Duodenal mucosa (tissue), 2 donors: ENCODE measurements around the gene PAFAH2.

Source experiments
- H3K27ac ChIP-seq: one replicate; pipeline ENCODE4 v1.7.0; 2013; ENCODE audit warnings: low read depth, low read length
- H3K27me3 ChIP-seq, 2 donors: one replicate each; pipeline ENCODE4 v1.7.0; 2013; ENCODE audit warnings: low read length in 2 of 2, control low read depth in 1 of 2; ENCODE audit not compliant: insufficient read depth in 2 of 2, control insufficient read depth in 1 of 2
- H3K36me3 ChIP-seq, 2 donors: one replicate each; pipeline ENCODE4 v1.7.0; 2013; ENCODE audit warnings: low read length in 2 of 2, control low read depth in 1 of 2; ENCODE audit not compliant: insufficient read depth in 2 of 2, control insufficient read depth in 1 of 2
- H3K4me1 ChIP-seq, 2 donors: one replicate each; pipeline ENCODE4 v1.7.0; 2013; ENCODE audit warnings: low read length in 2 of 2, control low read depth in 1 of 2; ENCODE audit not compliant: insufficient read depth in 2 of 2, control insufficient read depth in 1 of 2
- H3K4me3 ChIP-seq, 2 donors: one replicate each; pipeline ENCODE4 v1.7.0; 2013; ENCODE audit warnings: low read length in 2 of 2, low read depth in 1 of 2
- H3K9ac ChIP-seq, 2 donors: one replicate each; pipeline ENCODE4 v1.7.0; 2013; ENCODE audit warnings: low read length in 2 of 2, low read depth in 1 of 2
- H3K9me3 ChIP-seq, 2 donors: one replicate each; pipeline ENCODE4 v1.7.0; 2013; ENCODE audit warnings: low read length in 2 of 2, control low read depth in 1 of 2; ENCODE audit not compliant: control insufficient read depth in 1 of 2

PAFAH2 gene

DNA sequence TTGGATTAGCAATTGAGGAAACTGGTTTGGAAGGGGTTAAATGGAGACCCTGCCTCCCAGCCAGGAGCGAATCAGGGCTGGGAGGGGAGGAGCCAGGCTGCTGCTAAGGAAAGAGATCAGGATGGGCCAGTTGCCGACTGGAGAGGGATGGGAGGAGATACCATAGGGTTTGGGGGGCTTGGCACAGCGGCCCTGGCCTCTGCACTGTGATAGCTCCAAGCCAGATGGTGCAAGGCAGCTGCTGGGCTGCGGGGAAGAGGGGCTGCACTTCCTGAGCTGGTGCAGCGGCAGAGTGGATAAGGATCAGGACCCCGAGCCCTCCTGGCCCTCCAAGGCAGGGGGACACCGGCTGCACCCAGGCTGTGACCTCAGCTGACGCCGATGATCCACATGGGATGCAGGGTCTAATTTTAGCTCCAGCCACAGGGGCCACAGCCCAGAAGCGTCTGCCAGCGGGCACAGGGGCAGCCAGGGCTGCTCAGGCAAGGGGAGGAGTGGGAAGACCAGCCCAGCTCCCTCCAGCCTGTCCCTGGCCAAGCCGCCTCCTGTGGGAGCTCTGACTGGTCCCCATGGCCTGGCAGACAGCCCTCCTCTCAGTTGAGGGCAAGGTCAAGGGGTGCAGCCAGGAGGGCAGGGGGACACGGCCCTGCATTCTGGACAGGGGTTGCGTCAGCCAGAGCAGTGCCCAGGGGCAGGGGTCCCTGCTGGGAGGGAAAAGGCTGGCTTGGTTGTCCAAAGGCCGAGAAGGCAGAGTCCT, 24.0 kb upstream of the PAFAH2 start, which contains the start of gene EXTL1:
EXTL1 (plus strand) TSS at position 129 of the 757 bp plus-strand sequence. CDS start 872 bp downstream, outside the sequence.
- Histone ChIP-seq H3K36me3 (no peaks in the 10 kb centered on the region), H3K4me1 (peaks cover 0 to 4% of the 10 kb centered on the region in 2 donors), H3K27me3 (no peaks in the 10 kb centered on the region), H3K9me3 (no peaks in the 10 kb centered on the region), H3K27ac (no peak within 1 kb of the TSS), H3K9ac (no peak within 1 kb of the TSS), H3K4me3 (peak within 1 kb of the TSS in 1 of 2 donors; percentile 22)

DNA sequence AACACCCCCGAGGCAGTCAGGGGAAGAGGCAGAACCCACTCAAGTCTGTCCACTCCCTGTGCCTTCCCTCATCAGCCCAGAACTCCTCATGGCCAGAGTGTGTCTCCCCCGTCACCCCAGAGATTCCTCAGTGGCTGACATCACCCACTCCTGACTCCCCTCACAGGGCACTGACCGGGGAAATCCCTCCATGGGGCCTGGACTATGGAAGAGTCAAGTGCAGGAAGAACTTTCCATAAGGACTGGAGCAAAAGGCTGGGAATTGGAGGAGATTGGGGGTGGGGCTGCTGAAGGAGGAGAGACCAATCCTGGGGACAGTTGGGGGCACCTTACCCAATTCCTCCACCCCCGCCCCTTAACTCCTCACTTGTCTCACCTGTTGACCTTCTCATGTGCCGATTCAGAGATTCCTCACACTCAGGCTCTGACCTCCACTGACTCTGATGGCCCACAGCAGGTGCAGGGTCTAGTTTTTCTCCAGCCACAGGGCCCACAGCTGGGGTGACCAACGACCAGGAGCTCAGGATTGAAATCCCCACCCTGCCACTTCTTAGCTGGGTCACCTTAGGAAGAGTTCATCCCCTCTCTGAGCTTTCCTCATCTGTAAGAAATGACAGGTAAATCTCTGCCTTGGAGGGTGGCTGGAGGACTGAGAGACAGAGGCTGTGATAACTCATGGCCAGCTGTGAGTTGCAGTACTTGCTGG, 23.2 kb upstream of the PAFAH2 start:
- H3K27ac ChIP-seq = no peak overlapping the region
- no peaks in the 10 kb centered on the region for H3K27me3 ChIP-seq
- no peak overlapping the region for H3K9ac ChIP-seq
- no peaks in the 10 kb centered on the region for H3K9me3 ChIP-seq
- H3K4me3 ChIP-seq = no peak overlapping the region
- peaks cover 0 to 6% of the 10 kb centered on the region in 2 donors for H3K4me1 ChIP-seq
- no peaks in the 10 kb centered on the region for H3K36me3 ChIP-seq

DNA sequence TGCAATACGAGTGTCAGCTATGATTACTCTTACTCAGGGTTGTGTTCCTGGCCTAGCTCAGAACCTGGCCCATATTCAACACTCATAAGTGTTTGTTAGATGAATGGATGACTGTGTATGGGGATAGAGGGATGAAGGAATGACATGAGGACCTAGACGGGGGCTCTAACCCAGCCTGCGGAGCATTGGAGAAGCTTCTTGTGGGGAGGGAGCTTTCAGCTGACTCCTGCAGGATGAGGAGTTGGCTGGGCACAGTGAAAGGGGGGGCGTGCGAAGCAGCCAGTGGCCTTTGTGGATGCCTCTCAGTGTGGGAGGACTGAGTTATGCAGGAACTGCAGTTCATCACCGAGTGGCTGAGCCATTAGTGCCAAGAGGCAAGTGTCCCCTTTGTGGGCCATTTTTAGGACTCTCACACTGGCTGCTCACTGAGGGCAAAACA, 22.5 kb upstream of the PAFAH2 start:
- H3K27ac ChIP-seq = no peak overlapping the region
- H3K9me3 ChIP-seq = no peaks in the 10 kb centered on the region
- H3K36me3 ChIP-seq = no peaks in the 10 kb centered on the region
- peaks cover 0 to 6% of the 10 kb centered on the region in 2 donors for H3K4me1 ChIP-seq
- no peak overlapping the region for H3K4me3 ChIP-seq
- H3K9ac ChIP-seq = no peak overlapping the region
- H3K27me3 ChIP-seq = no peaks in the 10 kb centered on the region

DNA sequence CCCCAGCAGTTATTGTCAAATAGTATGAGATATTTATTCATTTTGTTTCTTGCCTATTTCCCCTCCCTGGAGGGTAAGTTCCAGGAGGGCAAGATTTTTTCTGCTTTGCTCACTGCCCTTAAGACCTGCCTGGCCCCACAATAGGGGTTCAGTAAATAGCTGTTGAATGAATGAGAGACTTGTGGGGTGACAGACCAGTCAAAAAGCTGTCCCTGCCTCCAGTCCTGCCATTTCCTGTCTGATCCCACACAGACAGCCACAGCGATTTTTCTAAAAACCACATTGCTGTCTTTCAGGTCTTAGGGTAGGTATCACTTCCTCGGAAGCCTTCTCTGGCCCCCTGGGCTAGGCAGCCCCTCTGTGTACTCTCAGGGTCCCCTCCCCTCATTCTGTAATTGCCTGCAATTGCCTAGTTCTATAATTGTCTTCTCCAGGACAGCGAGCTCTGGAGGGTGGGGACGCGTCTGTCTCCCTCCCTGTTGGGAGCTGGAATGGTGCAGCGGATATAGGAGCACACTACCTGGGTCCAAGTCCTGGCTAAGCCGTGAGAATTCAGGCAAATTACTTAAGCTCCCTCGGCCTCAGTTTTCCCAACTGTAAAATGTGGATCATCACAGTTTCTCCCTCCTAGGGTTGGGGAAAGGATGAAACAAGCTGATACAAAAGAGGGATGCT, 21.9 kb upstream of the PAFAH2 start:
- H3K9me3 ChIP-seq = no peaks in the 10 kb centered on the region
- no peaks in the 10 kb centered on the region for H3K27me3 ChIP-seq
- H3K27ac ChIP-seq = no peak overlapping the region
- H3K4me1 ChIP-seq = peaks cover 0 to 6% of the 10 kb centered on the region in 2 donors
- H3K9ac ChIP-seq = no peak overlapping the region
- no peaks in the 10 kb centered on the region for H3K36me3 ChIP-seq
- H3K4me3 ChIP-seq = no peak overlapping the region

DNA sequence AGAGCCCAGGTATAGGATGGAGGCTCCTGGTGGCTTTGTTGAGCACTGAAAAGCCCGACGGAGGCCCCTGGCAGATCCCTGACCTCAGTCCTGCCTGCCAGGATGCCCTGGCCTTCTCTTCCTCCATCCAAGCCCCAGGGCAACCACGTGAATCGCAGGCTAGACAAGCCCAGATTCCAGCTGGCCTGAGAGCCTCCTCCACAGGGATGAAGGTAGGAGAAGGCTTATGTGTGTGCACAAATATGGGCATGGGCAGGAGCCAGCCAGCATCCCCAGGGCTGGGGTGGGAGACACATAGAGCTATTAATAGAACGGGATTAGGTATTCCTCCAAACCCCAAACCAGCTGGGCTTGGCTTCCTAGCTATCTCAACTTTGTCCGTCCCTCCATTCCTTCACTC, 19.7 kb upstream of the PAFAH2 start:
- H3K4me3 ChIP-seq = no peak overlapping the region
- no peaks in the 10 kb centered on the region for H3K36me3 ChIP-seq
- no peaks in the 10 kb centered on the region for H3K27me3 ChIP-seq
- H3K9ac ChIP-seq = no peak overlapping the region
- H3K9me3 ChIP-seq = no peaks in the 10 kb centered on the region
- no peak overlapping the region for H3K27ac ChIP-seq
- peaks cover 0 to 6% of the 10 kb centered on the region in 2 donors for H3K4me1 ChIP-seq

DNA sequence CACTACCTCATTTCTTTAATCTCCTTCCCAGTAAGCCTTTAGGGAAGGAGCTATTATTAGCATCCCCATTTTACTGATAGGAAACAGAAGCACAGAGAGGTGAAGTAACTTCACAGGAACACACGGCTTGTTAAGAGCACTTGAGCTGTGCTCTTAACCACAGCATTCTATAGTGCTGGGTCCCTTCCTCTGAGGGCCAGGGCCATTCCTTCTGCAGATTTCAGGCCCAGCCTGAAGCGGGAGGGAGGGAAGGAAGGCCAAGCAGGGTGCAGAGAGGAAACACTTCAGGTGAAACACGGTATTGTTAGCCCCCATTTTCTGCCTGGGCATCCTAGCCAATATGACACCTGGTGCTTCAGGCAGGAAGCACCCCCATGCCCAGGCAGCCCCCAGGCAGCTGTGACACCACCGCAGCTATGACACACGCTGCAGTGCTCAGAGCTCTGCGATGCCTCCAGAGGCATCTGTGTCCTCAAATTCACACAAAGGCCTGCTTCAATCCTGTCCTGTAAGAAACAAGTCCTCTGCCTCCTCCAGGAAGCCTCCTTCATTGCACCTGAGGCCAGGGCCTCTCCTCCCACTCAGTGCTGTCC, 19.2 kb upstream of the PAFAH2 start:
- Histone ChIP-seq H3K9me3 (no peaks in the 10 kb centered on the region), H3K27me3 (no peaks in the 10 kb centered on the region), H3K4me1 (peaks cover 0 to 6% of the 10 kb centered on the region in 2 donors), H3K9ac (no peak overlapping the region), H3K4me3 (no peak overlapping the region), H3K27ac (no peak overlapping the region), H3K36me3 (no peaks in the 10 kb centered on the region)

DNA sequence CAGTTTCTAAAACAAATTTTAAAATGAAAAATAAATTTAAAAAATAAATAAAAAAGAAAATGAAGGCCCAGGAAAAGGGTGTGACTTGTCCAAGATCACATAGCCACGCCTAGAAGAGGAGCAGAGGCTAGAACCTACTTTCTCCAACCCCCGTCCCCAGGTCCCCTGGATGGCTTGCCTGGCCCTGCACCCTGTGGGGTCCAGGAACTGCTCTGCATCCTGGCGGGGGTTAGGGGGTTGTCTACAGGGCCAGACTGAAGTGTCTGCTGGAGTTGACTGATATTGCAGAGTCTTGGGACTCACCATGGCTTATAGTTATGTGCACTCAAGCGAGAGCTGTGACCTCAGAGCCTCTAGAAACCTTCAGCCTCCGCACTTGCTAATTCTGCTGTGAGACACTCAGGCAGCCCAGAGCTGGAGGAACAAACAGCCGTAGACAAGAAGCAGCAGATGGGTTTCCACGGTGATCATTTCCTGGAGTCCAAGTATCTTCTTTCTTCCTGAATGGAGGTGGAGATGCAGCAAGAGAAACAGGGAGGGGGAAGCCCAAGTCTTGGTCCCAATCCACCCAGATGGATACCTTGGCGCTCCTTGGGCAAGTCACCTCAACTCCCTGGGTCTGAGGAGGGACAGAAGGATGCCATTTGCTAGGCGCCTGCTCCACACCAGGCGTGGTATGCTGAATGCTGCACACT, 18.5 kb upstream of the PAFAH2 start:
- Histone ChIP-seq H3K27ac (no peak overlapping the region), H3K9ac (no peak overlapping the region), H3K4me1 (peaks cover 0 to 6% of the 10 kb centered on the region in 2 donors), H3K9me3 (no peaks in the 10 kb centered on the region), H3K27me3 (no peaks in the 10 kb centered on the region), H3K36me3 (no peaks in the 10 kb centered on the region), H3K4me3 (no peak overlapping the region)

DNA sequence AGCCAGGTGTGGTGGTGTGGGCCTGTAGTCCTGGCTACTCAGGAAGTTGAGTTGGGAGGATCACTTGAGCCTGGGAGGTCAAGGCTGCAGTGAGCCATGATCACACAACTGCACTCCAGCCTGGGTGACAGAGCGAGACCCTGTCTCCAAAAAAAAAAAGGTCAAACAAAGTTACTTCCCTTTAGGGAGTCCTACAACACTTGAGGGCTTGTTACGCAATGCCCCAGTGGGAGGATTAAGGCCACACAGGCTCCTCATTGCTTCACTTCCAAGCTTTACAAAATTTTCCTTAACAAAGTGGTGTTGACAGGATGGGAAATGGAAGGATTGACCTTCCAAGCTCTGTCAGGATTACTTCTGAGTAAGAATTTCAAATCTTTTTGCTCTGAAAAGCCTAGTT, 17.5 kb upstream of the PAFAH2 start:
- no peaks in the 10 kb centered on the region for H3K9me3 ChIP-seq
- no peak overlapping the region for H3K9ac ChIP-seq
- H3K4me1 ChIP-seq = peaks cover 0 to 6% of the 10 kb centered on the region in 2 donors
- no peaks in the 10 kb centered on the region for H3K36me3 ChIP-seq
- no peak overlapping the region for H3K4me3 ChIP-seq
- no peaks in the 10 kb centered on the region for H3K27me3 ChIP-seq
- no peak overlapping the region for H3K27ac ChIP-seq

DNA sequence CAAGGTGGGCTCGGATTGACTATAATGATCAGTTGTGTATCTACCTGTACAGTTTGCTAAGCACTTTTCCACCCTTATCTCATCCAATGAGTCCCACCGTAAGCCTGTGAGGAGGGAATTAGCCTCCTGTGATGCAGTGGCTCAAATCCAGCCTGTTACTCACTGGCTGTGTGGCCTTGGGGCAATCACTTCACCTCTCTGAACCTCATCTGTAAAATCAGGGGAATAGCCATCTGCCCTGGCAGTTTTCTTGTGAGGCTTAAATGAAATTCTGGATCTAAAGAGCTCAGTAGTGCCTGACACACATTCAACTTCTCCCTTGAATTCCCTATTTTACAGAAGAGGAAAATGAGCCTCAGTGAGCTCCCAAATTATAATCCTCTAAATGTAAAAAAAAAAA, 16.3 kb upstream of the PAFAH2 start:
- Histone ChIP-seq H3K9ac (no peak overlapping the region), H3K27ac (no peak overlapping the region), H3K27me3 (no peaks in the 10 kb centered on the region), H3K9me3 (no peaks in the 10 kb centered on the region), H3K4me1 (peaks cover 0 to 6% of the 10 kb centered on the region in 2 donors), H3K4me3 (no peak overlapping the region), H3K36me3 (no peaks in the 10 kb centered on the region)
